Stimulated activated CD8-positive, alpha-beta memory T cell treated with anti-CD3 and anti-CD28 coated beads, Interleukin-2, amount 100 ng/mL, for 1 hour (primary cell): ENCODE data around the gene CPTP.
"Not testable (repeated sequence)": the region's sequence is repeated elsewhere in the genome, so short reads cannot be mapped to it uniquely, and the experiment has no call there.

ENCODE experiments used
- DNase-seq, 2 donors: peaks; one replicate each; pipeline ENCODE4 v3.0.0-alpha.2; 2020; ENCODE audit warnings: low read depth in 2 of 2

CPTP gene

DNA sequence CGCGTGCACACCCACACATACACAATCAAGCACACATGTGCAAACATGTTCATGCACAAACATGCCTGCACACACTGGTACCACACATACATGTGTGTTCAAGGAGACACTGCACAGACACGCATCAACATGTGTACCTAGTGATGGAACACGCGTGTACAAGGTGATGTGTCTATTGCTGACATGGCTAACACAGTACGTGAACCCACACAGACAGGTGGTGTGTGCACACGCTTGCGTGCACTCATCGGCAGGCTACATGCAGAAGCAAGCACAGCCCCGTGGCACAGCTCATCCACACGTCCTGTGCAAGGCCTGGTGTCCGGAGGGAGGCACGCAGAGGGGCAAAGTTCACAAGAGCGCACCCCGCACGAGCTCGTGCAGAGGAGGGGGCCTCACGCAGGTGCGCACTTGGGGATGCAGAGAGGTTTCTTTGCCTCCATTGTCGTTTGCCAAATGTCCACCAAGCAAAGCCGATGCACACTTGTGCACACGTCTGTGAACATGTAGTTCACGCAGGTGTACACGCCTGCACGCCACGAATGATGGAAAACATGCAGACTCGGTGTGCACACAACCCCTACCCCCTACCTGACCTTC, 17.8 kb upstream of the CPTP start:
- DNase-seq, result no peak

DNA sequence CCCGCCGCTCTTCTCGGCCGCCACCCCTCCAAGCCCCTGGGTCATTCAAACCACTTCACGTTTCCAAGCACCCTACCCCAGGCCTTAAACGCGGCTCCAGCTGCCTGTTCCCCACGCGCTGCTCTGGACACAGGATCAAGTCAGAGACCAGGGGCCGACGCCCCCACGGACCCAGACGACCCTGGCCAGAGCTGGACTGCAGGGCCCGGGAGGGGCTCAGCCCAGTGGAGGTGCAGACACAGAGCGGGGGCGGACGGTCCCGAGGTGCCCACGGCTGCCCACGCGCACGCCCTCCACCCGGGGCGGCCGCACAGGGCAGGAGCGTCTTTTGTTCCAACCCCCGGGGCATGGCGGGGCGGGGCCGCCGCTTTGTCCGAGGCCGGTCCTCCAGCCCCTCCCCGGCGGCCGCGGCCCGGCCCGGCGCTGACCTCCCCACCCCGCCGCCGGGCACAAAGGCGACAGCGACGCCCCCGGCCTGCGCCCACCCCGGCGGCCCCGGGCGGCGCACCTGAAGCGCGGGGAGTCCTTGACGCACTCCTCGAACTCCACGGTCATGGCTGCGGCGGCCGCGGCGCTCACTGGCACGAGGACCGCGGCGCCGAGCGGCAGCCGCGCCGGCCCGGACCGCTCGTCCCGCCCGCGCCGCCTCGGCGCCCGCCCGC, 17.2 kb upstream of the CPTP start:
- DNase-seq, result no peak

DNA sequence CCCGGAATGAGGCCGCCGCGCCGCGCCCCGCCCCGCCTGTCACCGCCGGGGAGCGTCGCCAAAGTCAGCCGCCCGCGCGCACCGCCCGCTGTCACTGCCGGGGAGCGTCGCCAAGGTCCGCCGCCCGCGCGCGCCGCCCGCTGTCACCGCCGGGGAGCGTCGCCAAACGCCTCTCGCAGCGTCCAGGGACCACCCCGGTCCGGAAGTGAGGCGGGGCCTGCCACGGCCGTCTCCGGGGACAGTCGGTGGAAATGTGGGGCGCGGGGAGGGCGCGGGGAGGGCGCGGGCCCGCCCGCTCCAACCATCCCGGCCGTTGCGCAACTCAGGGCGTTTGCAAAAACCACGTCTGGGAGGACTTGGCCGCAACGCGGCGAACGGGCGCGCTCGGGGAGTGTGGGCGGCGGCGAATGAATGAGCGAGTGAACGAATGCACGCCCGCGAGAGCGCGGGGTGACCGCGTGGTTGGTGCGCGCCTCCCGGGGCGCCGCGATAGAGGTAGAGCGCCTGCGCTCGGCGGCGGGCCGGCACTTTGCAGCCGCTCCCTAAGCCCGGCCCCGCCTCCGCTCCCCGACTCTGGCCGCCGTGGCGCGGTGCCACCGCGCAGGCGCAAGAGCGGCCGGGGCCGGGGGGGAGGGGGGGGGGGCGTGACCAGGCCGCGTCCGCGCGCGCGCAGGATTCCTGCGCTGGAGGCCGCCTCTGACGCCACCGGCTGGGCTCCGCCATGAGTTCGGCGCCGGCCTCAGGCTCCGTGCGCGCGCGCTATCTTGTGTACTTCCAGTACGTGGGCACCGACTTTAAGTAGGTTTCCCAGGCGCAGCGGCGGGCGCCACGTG, 16.5 kb upstream of the CPTP start, which contains the start of the genes ACAP3 and PUSL1:
Gene ACAP3, minus strand, starts transcription at position 8 of the 833 bp plus-strand sequence. CDS start 115 bp downstream, outside the sequence.
Gene PUSL1, plus strand, starts transcription at position 675 of the 833 bp plus-strand sequence. Its CDS starts 47 bp downstream, at position 722.
- peak; percentile 68 to 81 for DNase-seq

DNA sequence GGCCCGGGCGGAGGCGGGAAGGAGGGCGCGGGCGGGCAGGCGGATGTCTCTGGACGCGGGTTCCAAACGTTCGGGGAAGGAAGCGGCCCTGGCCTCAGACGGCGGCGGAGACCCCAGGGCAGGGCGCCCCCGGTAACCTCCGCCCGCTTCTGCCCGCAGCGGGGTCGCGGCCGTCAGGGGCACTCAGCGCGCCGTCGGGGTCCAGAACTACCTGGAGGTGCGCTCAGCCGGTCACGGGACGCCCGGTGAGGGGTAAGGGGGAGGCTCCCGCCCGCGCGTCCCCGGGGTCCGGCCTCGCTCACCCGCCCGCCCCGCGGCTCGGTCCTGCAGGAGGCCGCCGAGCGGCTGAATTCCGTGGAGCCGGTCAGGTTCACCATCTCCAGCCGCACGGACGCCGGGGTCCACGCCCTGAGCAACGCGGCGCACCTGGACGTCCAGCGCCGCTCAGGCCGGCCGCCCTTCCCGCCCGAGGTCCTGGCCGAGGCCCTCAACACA, 15.8 kb upstream of the CPTP start:
- no peak for DNase-seq

DNA sequence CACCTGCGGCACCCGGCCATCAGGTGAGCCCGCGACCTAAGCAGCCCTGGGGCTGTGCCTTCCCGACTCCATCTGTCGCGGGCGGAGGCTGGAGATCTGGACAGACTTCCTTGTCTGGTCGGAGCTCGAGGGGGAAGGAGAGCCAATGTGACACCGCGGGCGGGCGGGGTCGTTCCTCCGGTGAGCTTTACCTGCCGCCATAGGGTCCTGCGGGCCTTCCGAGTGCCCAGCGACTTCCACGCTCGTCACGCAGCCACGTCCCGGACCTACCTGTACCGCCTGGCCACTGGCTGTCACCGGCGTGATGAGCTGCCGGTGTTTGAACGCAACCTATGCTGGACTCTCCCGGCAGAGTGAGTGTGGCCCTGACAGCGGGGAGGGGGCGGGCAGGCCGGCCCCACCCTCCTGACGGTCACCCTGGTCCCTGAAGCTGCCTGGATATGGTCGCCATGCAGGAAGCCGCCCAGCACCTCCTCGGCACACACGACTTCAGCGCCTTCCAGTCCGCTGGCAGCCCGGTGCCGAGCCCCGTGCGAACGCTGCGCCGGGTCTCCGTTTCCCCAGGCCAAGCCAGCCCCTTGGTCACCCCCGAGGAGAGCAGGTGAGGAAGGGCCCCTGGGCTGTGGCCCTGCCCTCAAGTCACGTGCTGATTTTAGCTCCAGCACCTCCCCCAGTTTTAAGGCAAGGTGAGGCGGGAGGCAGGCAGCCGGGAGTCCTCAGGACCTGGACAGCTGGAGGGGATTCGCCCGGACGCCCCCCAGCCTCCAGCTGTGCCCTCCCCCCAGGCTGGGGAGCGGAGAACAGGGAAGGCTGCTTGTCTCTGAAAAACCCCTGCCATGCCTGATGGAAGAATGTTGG, 15.1 kb upstream of the CPTP start:
- no peak for DNase-seq

DNA sequence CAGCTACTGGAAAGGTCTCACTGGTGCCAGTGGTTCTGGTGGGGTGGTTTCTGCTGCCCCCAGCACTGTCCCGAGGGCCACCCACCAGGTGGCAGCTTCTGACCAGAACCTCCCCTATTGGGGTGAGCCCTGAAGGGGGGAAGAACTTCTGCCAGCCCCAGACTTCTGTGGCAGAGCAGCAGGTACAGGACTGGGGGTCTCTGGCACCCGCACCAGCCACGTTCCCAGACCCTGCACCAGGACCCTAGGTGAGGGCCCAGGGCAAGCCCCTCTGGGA, 14.6 kb upstream of the CPTP start:
- no peak for DNase-seq

DNA sequence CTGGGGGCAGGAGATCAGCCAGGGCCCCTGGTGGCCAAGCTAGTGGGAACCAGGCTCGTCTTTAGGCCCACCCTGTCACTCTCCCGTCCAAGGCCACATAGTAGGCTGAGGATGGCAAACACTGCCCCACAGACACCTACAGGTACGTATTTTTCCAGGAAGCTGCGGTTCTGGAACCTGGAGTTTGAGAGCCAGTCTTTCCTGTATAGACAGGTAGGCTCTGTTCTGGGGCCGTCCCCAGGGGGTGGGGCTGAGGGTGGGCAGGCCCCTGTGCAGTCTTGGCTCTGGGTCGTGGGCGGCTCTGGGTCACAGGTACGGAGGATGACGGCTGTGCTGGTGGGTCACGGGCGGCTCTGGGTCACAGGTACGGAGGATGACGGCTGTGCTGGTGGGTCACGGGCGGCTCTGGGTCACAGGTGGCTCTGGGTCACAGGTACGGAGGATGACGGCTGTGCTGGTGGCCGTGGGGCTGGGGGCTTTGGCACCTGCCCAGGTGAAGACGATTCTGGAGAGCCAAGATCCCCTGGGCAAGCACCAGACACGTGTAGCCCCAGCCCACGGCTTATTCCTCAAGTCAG, 14.0 kb upstream of the CPTP start:
- no peak for DNase-seq

DNA sequence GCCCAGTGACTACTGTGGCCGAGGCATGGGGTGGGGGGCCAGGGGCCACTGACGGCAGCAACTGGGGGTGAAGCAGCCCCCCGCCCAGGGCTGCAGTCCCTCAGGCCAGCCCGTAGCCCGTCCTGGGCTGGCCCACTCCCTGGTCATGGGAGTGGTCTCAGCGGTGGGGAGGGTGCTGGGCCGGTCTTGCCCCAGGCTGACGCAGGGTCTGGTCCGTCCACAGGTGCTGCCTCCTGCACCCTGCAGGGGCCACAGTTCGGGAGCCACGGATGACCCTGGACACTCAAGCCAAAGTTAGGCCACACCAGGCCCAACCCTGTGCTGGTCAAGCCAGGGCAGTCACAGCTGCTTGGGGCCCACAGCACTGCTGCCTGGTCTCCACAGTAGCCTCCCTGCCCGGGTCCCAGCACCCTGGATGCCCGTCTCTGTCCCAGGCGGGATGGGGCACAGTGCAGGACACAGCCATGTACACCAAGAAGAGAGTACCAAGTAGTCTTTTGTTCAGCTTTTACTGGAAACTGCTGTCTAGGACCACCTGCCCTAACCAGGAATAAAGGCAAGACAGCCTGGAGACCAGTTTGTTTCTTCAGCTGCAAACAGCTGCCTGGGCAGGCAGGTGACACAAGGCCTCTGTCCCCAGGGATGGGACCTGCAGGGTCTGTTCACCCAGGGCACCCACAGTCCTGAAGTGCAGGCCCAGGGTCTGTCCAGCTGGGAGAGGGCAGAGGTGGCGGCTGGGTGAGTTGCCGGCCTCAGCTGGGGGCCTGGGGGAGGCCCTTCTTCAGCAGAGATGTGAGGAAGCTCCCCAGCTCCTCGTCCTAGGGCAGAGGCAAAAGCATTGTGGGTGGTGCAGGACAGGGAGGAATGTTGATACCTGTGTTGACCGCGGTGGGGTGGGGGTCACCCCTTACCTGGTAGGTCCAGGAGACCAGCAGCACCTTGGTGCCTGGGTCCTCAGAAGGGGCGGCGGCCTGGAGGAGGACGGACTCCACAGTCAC, 13.2 kb upstream of the CPTP start:
- DNase-seq, result no peak

DNA sequence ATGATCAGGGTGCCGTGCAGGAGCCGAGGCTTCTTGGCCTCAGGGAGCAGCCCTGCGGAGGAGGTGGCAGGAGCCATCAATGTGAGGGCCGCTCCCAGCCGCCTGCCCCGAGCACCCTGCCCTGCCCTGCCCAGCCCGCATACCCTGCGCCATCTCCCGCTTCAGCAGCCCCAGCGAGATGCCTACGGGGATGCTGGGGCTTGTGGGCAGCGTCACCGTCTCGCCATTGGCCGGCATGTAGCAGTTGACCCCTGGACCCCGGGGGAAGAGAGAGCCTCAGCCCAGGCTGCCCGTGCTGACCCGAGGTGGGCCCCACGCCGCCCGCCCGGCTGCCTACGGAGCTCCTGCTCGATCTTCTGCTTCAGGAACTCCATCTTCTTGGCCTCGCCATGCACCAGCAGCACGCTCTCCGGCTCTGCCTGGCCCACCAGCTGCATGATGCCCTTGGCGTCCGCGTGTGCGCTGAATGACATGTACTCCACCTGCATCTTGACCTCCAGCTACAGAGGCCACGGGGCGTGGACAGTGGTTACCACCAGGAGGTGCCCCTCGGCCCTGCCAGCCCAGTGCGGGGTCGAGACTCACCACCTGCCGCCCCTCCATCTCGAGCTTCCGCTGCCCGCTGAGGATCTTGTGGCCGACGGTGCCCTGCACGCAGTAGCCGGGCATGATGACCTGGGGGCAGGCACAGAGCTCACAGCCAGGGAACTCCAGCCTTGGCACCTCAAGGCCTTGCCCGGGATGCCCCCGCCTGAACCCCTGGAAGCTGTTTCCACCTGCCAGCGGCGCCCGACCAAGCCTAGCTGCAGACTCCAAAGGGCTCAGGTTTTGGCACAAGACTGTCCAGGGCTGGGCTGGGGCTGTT, 11.9 kb upstream of the CPTP start:
- no peak for DNase-seq

DNA sequence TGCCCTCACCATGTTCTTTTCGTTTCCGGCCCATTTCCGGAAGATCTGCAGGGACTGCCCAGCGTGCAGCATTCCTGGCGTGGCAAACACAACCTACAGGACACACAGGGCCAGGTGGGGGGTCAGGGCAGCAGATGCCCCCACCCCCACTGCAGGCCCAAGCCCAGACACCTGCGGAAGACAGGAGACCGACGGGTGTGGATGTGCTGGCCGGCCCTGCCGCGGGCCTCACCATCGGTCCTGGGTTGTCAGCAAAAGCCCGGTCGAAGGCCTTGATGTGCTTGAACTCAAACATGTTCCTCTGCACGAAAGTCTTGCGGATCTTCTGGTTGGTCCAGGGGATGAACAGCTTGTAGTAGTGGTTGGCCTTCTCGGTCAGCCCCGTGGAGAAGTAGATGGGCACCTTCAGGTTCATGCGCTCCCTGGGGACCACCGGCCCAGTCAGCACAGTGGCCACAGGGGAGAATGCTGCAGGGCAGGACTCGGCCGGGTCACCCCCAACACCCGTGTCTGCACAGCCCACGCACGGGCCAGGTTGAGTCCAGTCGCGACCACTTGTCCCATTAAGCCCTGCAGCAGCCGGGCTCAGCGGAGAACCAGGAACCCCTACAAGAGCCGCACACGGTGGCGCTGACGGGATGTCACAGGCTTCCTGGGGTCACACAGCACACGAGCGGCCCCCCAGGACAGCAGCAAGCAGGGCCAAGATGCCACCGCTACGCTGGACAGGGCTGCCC, 10.9 kb upstream of the CPTP start:
- no peak for DNase-seq

DNA sequence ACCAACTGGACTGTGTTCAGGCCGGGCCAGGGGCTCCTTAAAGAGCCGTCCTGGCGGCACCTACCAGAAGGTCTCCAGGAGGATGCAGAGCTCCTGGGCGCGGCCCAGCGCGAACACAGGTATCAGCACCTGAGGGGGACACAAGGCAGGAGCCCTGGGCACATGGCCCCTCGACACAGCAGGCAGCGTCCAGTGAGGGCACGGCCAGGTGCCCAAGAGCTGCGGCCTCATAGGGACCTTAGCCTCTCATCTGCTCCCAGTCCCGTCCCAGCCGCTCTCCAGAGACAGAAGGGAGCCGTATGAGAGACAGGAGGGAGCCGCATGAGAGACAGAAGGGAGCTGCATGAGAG, 10.4 kb upstream of the CPTP start:
- DNase-seq, result no peak

DNA sequence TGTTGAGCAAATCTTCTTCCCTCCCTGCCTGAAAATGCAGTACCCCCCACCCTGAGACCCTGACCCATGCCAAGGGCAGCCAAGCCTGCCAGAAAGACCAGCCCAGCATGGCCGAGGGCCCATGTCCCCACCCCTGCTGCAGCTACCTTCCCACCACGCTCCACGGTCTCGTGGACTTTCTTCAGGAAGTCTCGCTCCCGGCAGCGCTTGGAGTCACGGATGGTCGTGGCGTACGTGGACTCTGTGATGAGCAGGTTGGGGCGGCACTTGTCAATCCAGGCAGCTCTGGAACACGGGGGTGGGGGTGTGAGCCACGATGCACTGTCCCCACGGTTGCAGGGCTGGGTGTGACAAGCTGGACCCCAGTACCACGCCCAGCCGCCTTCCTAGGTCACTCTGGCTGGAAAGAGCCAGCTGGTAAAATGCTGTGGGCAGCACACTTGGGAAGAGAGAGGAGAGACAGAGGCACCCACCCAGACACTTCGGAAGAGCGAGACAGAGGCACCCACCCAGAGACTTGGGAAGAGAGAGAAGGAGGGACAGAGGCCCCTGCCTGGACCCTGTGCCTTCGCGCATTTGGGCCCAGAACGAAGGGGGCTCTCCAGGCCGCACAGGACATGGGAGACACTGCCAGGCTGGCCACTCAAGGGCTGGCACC, 9.8 kb upstream of the CPTP start:
- DNase-seq, result no peak

DNA sequence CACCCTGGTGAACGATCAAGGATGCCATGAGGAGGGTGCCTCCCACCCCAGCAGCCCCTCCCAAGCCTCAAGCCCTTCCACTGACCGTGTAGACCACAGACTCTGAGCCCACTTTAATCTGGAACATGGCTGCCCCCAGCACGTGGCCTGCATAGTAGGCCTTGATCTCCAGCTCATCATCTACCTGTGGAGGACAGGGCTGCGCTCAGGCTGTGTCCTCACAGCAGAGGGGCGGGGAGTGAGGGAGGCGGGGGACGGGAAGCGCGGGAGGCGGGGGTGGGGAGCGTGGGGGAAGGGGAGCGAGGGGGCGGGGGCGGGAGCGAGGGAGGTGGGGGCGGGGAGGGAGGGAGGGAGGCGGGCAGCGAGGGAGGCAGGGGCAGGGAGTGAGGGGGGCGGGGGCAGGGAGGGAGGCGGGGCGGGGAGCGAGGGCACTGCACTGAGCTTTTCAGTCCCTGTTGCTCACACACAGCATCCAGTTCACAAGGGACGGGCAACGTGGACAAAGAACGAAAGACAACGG, 9.1 kb upstream of the CPTP start:
- DNase-seq, result no peak

DNA sequence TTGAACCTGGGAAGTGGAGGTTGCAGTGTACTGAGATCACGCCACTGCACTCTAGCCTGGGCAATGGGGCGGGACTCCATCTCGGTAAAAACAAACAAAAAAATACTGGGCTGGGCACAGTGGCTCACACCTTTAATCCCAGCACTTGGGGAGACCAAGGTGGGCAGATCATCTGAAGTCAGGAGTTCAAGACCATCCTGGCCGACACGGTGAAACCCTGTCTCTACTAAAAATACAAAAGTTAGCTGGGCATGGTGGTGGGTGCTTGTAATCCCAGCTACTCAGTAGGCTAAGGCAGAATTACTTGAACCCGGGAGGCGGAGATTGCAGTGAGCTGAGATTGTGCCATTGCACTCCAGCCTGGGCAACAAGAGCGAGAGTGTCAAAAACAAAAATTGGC, 8.4 kb upstream of the CPTP start:
- DNase-seq, result not testable (repeated sequence)

DNA sequence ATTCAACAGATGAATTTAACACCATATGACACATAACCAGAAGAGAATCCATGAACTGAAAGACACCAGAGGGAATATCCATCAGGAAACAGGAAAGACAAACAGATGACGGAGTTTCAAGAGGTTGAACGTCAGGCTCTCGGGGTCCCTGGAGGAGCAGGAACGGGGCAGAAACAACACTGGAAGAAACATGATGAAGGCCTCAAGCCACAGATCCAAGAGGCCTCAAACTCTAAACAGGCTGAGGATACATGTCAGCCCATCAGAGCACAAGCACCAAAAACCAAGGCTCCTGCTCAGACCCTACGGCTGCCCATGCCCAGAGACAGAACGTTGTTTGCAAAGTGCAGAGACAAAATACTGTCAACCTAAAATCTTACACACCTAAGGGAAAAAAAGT, 7.2 kb upstream of the CPTP start:
- DNase-seq, result no peak

DNA sequence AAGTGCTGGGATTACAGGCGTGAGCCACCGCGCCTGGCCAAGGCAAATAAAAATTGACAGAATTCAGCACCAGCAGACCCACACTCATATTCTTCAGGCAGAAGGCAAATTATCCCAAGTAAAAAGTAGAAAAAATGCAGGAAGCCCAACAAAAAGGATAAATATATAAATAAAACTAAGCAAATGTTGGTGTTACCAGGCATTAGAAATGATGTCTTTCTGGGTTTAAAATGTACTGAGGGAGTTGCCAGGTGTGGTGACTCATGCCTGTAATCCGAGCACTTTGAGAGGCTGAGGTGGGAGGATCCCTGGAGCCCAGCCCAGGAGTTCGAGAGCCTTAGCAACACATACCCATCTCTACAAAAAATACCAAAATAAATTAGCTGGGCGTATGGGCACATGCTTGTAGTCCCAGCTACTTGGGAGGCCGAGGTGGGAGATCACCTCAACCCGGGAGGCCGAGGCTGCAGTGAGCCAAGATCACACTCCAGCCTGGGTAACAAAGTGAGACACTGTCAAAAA, 6.4 kb upstream of the CPTP start:
- DNase-seq, result no peak

DNA sequence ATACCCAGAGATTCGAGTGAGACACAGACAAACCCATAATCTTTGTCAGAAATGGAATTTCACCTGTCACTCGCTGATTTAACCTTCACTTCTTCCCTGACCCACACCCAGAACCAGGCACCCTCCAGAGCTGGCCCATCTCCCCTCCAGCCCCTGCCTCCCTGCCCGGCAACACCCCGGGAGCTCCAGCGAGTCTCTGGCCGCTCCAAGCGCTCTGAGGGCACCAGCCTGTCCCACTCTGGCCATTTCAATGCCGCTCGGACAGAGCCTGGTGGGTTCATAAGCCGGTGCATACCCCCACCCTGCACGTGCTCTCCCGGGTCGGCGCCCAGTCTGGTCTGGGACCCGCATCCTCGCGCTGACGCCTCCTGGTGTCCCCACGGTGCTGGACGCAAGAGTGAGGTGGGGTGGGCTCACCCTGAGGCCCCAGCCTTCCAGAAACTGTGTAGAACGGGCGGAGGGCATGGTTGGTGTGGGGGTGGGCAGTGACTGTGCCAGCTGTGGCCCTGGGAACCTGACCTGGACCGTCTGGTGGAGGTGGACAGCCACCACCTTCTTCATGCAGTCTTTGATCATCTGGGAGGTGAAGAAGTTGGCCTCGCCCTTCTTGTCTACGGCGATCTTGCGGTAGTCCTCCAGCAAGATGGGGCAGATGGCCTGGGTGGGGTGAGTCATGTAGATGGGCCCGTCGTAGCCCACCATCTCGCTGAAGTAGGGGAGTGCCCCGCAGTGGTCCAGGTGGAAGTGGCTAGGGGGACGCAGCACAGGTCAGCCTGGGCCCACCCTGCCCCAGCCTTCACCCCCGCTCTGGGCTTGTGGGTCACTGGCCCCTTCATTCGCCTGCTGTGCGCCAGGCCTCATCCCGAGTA, 5.6 kb upstream of the CPTP start:
- DNase-seq, result no peak
